NT2/D1 (cell line): ENCODE measurements around the gene CACNA1C.

Source experiments
- DNase-seq: peaks from one replicate; pipeline ENCODE4 v3.0.0-alpha.2; 2011; ENCODE audit warnings: low read depth, low spot score
- H3K27me3 ChIP-seq: 2 replicates; pipeline ENCODE4 v1.6.0; 2011; ENCODE audit warnings: mild to moderate bottlenecking; ENCODE audit not compliant: insufficient read length, insufficient read depth
- H3K36me3 ChIP-seq: 2 replicates; pipeline ENCODE4 v1.6.1; 2011; ENCODE audit warnings: mild to moderate bottlenecking, low read length, mixed read lengths; ENCODE audit not compliant: insufficient read depth, insufficient read length
- H3K4me1 ChIP-seq: 2 replicates; pipeline ENCODE4 v1.5.1; 2011; ENCODE audit not compliant: insufficient read depth, insufficient read length
- H3K4me3 ChIP-seq: 2 replicates; pipeline ENCODE4 v1.5.1; 2011; ENCODE audit warnings: low read depth; ENCODE audit not compliant: insufficient read length
- H3K9ac ChIP-seq: 2 replicates; pipeline ENCODE4 v1.6.0; 2011; ENCODE audit warnings: low read depth; ENCODE audit not compliant: insufficient read length
- H3K9me3 ChIP-seq: 2 replicates; pipeline ENCODE4 v1.5.1; 2011; ENCODE audit warnings: mild to moderate bottlenecking, low read length; ENCODE audit not compliant: insufficient read depth
- SUZ12 ChIP-seq: IDR thresholded peaks from 2 replicates; pipeline ENCODE4 v1.6.1; 2011; ENCODE audit not compliant: insufficient read length, insufficient read depth; ENCODE audit errors: extremely low read depth
- YY1 ChIP-seq: IDR thresholded peaks from 2 replicates; pipeline ENCODE4 v1.6.1; 2011; ENCODE audit not compliant: insufficient read length, insufficient read depth
- ZNF274 ChIP-seq: IDR thresholded peaks from 2 replicates; pipeline ENCODE4 v1.6.1; 2011; ENCODE audit warnings: mild to moderate bottlenecking, low read depth, low read length

CACNA1C gene

GRCh38 chr12:2076728-2077127 lies 23.9 kb downstream of the CACNA1C start:
- no peak for DNase-seq
- no peaks in the 10 kb centered on the region for H3K36me3 ChIP-seq
- 0 out of 2 replicates have a peak, but pooled peaks cover under 1% of the 10 kb centered on the region for H3K9me3 ChIP-seq
- H3K9ac ChIP-seq: no peak overlapping the region
- H3K4me3 ChIP-seq: no peak overlapping the region
- no peaks in the 10 kb centered on the region for H3K4me1 ChIP-seq
- H3K27me3 ChIP-seq: no peaks in the 10 kb centered on the region
- TF ChIP-seq YY1 (no peak), ZNF274 (no peak), SUZ12 (no peak)

- no peaks in the 10 kb centered on the region for H3K36me3 ChIP-seq
- TF ChIP-seq SUZ12: no peak
- no peak for TF ChIP-seq YY1
- TF ChIP-seq ZNF274: no peak
- H3K9ac ChIP-seq: no peak overlapping the region
- no peak overlapping the region for H3K4me3 ChIP-seq
- H3K27me3 ChIP-seq: no peaks in the 10 kb centered on the region
- no peak for DNase-seq
- H3K9me3 ChIP-seq: no peaks in the 10 kb centered on the region
- H3K4me1 ChIP-seq: no peaks in the 10 kb centered on the region
Measured at GRCh38 chr12:2080604-2081003, 27.8 kb downstream of the CACNA1C start.

GRCh38 chr12:2082321-2082720 lies 29.5 kb downstream of the CACNA1C start:
- TF ChIP-seq YY1 (no peak), ZNF274 (no peak), SUZ12 (no peak)

GRCh38 chr12:2083008-2083407 lies 30.2 kb downstream of the CACNA1C start:
- Histone ChIP-seq H3K9ac (no peak overlapping the region), H3K27me3 (no peaks in the 10 kb centered on the region), H3K4me1 (no peaks in the 10 kb centered on the region), H3K9me3 (no peaks in the 10 kb centered on the region), H3K36me3 (no peaks in the 10 kb centered on the region), H3K4me3 (no peak overlapping the region)
- DNase-seq: no peak
- TF ChIP-seq ZNF274 (no peak), SUZ12 (no peak), YY1 (no peak)

More at GRCh38 chr12:2082321-2082720, 29.5 kb downstream of the CACNA1C start:
- Histone ChIP-seq H3K9ac (no peak overlapping the region), H3K9me3 (no peaks in the 10 kb centered on the region), H3K4me1 (no peaks in the 10 kb centered on the region), H3K27me3 (no peaks in the 10 kb centered on the region), H3K36me3 (no peaks in the 10 kb centered on the region), H3K4me3 (no peak overlapping the region)
- DNase-seq: no peak

- H3K4me1 ChIP-seq: no peaks in the 10 kb centered on the region
- TF ChIP-seq ZNF274 (no peak), YY1 (no peak), SUZ12 (no peak)
- H3K36me3 ChIP-seq: no peaks in the 10 kb centered on the region
- H3K27me3 ChIP-seq: no peaks in the 10 kb centered on the region
- no peak for DNase-seq
- no peak overlapping the region for H3K9ac ChIP-seq
- H3K9me3 ChIP-seq: no peaks in the 10 kb centered on the region
- no peak overlapping the region for H3K4me3 ChIP-seq
Measured at GRCh38 chr12:2083561-2083960, 30.8 kb downstream of the CACNA1C start.

- no peak overlapping the region for H3K9ac ChIP-seq
- no peak overlapping the region for H3K4me3 ChIP-seq
- no peaks in the 10 kb centered on the region for H3K9me3 ChIP-seq
- H3K27me3 ChIP-seq: no peaks in the 10 kb centered on the region
- H3K36me3 ChIP-seq: no peaks in the 10 kb centered on the region
- H3K4me1 ChIP-seq: no peaks in the 10 kb centered on the region
- DNase-seq: no peak
- TF ChIP-seq YY1: no peak
- no peak for TF ChIP-seq ZNF274
- no peak for TF ChIP-seq SUZ12
Measured at GRCh38 chr12:2084553-2085296, 31.9 kb downstream of the CACNA1C start.

GRCh38 chr12:2092354-2092753 lies 39.6 kb downstream of the CACNA1C start:
- Histone ChIP-seq H3K9ac (no peak overlapping the region), H3K27me3 (no peaks in the 10 kb centered on the region), H3K4me3 (no peak overlapping the region), H3K4me1 (peaks cover 13% of the 10 kb centered on the region), H3K36me3 (no peaks in the 10 kb centered on the region), H3K9me3 (no peaks in the 10 kb centered on the region)
- no peak for TF ChIP-seq ZNF274
- no peak for TF ChIP-seq SUZ12
- no peak for TF ChIP-seq YY1
- DNase-seq: no peak
